Activated CD4-positive, CD25-positive, alpha-beta regulatory T cell treated with anti-CD3 and anti-CD28 coated beads, Interleukin-2, amount 50 U/mL, for 16 hours (primary cell): Measurements from ENCODE around the gene SYT1.

Source experiments
- DNase-seq: peaks from one replicate; pipeline ENCODE4 v3.0.0-alpha.2; 2020; ENCODE audit warnings: low read depth, low spot score

Gene SYT1

DNA sequence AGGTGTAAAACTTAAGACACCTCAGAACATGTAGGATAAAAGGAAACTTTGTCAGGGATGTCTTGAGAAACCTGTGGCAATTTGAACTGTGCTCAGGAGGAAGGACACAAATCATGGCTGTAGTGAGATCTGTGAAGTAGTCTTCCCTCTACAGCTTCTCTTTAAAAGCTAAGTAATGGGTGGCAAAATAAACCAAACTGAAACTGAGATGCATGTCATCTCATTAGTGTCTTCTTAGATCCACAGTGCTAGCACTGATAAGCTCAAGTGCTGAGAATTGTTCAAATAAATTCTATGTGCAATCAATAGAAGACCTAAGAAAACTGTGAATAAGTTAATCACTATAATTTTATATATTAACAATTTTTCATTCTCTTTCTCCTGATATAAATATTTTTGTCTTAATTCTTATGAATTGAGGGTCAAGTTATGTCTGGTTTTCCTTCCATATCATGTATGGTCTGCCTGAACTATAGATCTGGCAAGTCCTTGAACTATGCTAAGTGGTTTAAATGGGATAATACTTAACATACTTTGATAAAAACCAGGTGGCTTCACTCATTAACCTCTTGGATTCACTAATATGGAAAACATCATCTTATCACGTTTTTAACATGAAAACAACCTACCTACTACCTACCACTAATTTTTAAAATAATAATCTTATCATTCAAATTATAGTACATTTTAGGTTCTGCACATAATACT, 27.2 kb downstream of the SYT1 start:
- DNase-seq = no peak

DNA sequence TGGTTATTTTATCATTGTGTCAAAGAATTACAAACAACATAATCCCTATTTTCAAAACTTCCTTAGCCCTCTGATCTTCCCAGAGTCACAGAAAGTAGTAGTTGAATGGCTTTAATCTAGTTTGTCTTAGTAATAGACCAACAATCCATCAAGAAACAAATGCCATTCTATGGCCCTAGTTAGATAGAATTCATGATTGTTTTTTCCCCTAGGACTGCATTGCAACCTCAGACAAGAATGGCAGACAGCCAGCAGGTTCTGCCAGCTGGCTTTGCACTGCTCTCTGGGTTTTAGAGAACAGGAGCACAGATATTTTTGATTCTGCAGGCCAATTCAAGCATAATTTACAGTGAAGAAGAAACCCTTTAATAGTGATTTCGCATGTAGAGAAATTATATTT, 33.8 kb downstream of the SYT1 start:
- DNase-seq = no peak

DNA sequence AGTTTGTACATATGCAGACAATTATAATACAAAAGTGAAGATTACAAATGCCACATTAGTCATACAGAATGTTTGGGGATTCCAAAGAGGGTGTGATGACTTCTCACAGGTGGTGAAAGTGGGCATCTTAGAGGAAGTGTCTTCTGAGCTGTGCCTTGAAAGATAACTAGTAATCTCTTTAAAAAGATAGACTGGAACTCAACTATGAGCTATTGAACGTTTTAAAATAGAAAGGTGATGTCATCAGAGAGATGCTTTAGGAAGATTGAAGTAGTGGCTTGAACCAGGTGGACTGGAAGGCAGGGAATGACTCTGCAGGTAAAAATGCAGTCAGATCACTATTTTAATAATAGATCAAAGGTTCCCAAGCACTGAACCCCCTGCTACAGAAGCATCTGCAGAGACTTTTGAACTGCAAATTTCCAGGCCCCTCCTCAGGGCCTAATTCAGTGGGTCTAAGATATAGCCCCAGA, 50.3 kb downstream of the SYT1 start:
- no peak for DNase-seq

DNA sequence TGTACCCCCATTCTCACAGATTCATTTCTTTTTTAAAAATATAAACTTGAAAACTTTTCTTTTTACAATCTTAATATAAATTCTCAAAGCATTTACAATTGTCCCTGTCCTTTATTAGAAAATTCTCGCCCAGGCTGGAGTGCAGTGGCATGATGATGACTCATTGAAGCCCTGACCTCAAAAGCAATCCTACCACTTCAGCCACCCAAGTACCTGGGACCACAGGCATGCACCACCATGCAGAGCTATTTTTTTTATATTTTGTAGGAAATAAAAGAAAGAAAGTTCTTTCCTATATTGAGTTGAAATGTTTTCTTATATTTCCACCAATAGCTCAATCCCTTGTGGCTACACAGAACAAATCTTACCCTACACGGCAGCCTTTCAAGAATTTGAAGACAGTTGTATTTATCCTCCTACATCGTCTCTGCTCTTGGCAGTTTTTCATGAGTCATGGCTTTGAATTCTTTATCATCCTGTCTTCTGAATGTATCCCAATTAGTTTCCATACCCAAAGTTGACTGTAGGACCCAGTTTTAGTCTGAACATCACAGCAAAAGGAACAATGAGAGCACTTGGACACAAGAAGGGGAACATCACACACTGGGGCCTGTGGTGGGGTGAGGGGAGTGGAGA, 52.4 kb downstream of the SYT1 start:
- DNase-seq = no peak

DNA sequence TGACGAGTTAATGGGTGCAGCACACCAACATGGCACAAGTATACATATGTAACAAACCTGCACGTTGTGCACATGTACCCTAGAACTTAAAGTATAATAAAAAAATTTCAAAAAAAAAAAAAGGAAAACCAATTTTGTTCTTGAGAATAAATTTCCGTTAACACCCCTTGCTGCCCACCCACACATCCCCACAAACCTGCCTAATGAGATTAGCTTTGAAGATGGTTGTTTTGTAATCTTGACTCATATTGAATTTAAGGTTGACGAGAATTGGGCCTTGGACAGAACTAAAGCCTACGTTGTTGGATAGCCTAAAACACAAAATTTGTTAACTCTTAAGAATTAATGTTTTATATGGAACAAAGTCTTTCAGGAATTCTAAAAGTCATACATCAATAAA, 52.9 kb downstream of the SYT1 start:
- DNase-seq = no peak

DNA sequence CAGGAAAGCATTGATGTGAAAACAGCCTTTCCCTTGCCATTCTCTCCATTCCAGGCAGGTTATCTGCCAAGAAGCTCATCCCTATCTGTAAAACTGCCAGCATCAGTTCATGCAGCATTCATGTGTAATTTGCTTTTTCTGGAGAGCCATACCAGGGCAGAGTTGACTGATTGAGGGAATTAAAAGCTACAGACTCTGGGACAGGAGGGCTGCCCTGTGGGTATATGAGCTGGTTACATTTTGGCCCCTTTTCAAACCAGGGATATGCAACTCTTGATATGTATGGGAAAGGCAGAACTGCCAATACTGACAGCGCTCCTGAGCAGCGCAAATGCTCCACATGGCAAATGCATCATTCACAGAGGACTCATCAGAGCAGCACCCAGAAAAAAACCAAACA, 53.7 kb downstream of the SYT1 start:
- no peak for DNase-seq

DNA sequence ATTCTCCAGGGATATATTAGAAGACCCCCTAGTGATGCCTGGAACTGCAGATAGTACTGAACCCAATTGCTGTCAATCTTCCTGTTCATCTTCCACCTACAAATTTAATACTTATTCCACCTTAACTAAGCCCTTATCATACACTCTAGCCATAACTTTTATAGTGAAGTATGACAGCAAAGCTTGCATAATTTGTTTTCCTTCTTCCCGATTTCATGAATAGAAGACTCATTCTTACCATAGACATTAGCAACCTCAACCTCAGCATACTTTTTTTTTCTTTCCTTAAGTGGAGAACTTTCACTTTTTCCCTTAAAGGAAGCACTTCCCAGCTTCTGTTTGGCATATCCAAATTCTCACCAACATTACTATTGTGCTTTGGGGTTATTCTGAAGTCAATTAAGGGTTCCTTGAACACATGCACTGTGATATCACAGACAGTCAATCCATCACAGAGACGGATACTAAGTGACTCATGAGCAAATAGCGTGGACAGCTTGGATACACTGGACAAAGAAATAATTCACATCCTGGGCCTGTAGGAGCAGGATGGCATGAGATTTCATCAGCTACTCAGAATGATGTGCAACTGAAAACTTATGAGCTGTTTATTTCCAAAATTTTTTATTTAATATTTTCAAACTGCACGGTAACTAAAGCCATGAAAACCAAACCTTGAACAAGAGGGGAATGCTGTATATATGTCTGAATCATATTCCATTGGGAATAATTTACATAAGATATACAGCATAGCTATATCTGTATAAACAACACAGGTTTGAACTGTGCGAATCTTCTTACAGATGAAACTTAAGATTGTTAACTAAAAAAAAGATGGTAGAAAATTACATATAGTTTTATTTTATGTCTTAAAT, 63.9 kb downstream of the SYT1 start:
- no peak for DNase-seq

DNA sequence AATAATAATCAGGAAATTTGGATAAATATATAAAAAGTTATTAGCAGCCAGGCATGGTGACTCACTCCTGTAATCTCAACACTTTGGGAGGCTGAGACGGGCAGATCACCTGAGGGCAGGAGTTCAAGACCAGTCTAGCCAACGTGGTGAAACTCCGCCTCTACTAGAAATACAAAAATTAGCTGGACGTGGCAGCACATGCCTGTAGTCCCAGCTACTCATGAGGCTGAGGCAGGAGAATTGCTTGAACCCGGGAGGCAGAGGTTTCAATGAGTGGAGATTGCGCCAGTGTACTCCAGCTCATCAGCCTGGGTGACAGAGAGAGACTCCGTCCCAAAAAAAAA, 64.5 kb downstream of the SYT1 start:
- DNase-seq = no peak

DNA sequence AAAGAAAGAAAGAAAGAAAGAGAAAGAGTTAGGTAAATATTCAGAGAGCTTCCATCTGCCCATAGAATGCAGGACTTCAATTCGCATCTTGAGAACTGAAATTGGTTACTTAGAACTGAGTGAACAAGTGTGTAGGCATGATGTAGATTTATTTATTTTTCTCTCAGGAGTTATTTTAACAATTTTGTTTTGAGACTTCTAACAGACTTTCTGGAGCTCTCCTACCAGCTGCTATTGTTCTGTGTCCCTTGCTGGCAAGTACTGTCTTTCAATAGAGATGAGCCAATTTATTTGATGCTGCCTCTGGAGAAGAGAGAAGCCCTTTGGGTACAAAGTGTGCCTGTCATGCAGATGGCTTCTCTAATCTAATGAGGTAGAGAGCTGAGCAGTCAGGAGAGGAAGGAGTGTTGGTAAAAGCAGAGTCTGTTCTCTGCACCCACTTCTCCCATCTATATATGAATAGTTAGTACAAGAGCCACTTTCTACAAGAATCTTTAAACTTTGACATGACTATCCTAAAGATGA, 67.0 kb downstream of the SYT1 start:
- no peak for DNase-seq

DNA sequence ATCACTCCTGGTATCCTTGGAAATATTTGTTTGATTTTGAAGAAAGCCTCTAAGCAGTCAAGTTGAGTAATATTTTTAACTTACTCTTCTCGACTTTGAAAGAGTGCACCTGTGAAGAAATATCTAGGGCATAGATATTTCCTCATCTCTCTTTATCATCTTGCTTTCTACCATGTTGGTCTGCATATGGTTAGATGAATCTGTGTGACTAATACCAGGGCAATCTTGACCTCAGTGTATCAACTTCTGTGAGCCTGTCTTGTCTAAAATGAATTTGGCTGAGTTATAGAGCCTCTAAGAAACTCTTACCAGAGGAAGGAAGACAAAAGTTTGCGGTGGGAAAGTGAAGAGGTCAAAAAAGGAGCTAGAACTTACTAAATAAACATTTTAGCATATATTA, 68.4 kb downstream of the SYT1 start:
- no peak for DNase-seq

DNA sequence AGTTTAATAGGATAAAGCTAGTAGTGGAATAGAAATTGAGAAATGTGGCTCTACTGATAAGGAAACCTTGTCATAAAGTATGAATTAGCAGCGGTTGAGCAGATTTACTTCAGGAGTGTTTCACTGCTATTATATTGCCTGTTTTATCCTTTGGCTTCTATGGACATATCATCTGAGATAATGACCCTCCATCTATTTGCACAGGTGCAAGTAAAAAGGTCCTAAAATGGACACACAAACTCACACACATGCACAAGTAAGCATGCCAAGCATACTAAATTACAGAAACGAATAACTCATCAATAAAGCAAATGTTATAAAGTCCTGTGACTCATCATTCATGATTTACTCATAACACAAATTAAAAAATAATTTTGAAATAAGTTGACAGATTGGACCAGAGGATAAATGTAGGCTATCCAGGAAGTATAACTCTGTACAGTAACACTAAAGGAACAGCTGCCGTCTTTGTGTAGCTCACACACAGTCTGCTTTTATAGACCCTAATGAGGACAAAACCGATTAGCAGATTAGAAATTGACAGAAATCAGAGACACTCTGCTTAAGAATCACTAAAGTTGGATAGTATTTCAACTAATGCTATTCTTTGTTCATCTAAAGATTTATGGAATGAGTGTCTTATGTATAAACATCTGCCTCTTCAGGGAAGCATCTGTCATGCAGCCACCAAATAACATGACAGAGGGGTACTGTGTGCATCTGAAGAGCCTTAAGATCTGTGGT, 73.9 kb downstream of the SYT1 start:
- DNase-seq = no peak

DNA sequence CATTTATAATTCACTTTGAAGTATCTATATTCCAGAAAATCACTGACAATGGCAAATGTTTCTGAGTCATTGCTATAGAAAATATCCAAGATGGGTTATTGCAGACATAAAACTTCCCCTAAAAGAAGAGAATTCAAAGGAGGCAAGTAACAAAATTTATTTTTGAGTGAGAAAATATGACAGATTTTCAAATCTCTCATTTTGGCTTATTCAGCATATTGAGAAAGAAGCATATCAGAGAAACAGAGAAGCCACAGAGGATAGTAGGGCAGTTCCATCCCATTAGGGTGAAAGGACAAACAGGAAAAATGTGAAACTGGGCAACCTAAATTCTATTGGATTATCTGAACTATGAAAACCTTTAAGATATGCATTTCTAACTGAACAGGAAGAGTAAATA, 85.0 kb downstream of the SYT1 start:
- DNase-seq = no peak

DNA sequence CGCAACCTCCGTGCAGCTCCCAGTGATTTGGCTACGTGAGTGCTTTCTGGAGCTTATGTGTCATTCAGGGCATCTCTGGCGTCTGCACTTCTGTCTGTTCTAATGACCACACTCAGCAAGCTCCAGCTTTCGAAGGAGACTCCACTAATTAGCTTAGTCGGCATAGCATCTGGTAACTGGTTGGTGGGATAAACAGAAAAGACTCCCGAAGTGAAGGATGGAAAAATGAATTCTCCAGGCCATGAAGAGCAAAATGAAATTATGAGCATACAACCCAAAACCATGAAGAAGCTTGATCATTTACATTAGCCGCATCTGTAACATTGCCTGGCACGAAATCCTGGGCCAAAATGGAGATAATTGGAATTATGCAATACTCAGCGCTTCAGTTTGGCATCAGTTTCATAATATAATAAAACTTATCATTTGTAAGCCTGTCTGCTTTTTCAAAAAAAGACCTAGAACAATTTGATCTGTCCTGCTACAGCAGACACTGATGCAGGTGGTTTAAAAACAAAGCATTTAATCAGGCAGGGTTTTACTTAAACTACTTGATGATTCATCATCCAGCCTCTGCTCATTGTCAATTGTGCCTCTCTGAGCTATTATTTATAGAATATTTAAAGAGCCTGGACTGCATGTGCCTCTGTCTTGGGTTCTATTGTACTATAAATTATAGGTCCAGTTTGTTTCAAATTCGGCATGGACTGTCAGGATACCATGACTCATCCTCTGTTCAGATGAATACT, 87.4 kb downstream of the SYT1 start:
- no peak for DNase-seq

DNA sequence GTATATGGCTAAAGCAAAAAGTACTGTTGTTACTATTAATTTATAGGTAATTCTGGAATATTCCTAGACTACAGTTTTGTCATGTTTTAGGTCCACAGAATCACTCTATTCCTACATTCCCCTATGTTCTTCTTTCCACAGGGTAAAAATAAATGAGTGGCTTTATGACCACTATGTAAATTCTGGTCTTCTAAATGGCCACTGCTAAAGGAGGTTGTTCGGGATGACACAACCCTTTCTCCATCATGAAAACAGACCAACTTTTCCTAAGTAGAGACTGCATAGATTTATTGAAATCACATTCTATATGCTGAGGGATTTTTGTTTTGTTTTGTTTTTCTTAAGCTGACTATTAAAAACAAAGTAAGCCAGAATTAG, 88.0 kb downstream of the SYT1 start:
- DNase-seq = no peak

DNA sequence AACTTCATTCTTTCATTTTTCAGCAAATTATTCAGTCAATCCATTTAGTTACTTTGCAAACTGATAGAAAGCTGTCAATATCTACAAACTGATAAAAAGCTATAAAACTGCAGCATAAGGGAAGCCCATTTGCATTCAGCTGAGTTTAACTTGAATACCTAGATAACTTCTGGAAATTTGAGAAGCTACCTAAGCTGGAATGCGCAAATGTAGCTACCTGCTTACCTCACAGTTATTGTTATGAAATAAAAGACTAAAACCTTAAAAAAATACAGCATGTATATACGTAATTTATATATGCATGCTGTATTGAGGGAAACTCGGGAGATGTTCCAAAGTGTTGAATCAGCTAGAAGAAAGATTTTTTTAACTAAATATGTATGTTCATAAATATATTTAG, 94.4 kb downstream of the SYT1 start:
- DNase-seq = no peak

DNA sequence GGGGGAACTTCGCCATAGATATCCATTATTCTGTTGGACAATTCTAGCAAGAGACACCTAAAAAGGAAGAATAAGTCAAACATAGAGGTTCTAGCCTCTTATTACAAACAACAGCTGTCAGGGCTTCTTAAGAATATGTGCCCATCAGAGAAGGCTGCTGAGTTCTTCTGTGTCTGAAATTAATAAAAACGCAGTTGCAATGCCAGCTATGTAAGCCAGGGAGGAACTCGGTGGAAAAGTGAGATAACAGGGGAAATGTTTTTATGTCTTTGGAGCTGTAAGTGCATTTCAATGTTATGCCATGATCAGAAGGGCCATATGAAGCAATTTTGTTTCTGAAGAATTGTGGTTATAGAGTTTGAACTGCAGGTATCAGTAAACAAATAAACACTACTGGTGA, 95.0 kb downstream of the SYT1 start:
- no peak for DNase-seq

DNA sequence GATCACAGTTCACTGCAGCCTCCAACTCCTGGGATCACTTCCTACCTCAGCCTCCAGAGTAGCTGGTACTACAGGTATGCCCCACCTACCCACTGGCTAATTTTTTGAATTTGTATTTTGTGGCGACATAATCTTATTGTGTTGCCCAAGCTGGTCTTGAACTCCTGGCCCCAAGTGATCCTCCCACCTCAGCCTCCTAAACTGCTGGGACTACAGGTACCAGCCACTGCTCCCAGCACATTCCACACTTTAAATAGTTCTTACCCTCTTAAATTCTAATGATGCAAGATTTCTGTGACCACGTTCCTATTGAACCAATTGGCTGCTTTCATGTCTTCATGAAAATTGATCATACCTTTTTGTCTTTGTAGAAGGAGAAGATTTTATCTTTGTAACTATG, 96.6 kb downstream of the SYT1 start:
- DNase-seq = no peak

DNA sequence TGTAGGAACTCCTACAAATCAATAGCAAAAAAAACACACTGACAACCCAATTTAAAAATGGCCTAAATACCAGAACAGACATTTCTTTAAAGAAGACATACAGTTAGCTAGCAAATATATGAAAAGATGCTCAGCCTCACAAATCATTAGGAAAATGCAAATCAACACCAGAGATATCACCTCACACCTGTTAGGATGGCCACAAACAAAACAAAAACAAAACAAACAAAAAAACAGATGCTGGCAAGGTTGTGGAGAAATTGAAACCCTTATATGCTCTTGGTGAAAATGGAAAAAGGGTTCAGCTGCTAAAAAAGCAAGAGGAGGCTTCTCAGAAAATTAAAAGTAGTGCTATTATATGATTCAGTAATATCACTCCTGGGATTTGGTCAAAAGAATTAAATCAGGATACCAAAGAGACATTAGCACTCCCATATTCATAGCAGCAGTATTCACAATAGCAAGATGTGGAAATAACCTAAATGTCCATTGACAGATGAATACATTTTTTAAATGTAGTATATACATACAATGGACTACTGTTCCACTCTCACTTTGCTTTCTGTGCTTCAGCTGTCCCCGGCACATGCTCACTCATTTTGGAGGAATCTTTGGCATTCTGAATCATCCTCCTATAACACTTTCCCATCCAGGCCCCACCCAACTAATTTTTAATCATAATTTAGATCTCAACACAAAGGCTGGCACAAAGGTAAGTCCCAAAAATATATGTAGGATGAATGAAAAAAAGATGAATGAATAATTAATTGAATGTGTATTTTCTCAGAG, 99.1 kb downstream of the SYT1 start:
- no peak for DNase-seq

DNA sequence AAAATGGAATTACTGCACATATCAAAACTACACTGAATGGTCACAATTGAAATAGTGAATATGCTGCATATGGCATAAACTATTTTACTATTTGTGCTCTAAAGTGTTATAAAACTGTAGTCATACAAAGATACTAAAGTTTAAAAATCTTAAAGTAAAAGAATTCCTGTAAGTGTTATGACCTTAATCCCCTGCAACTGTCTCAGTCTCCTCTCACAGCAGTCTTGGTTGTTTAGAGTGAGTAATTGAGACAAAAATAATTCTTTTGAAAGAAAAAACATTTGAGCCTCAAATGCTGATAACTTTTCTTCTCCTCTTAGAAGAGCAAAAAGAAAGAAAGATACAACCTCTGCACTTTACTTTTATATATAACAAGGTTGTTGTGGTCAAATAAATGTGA, 99.9 kb downstream of the SYT1 start:
- DNase-seq = no peak

DNA sequence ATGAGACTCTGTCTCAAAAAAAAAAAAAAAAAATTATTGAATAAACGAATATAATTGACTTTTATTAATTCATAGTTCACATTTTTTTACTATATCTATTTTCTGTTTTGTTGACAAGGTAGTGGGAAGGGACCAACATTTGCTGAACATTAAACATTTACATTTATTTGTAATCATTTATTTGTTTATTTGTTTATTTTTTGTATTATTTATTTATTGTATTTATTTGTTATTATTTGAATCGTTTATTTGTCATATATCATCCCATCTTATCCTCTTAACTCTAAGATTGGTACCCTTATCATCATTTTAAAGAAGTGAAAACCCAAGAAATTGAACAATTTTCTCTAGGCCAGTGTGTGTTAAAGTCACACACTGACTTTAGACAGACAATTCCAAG, 101.5 kb downstream of the SYT1 start:
- no peak for DNase-seq
